Stimulated activated CD8-positive, alpha-beta memory T cell treated with anti-CD3 and anti-CD28 coated beads, Interleukin-7, amount 100 ng/mL, for 4 hours (primary cell): ENCODE results near the gene SLC7A4.
"Not testable (repeated sequence)": the region's sequence is repeated elsewhere in the genome, so short reads cannot be mapped to it uniquely, and the experiment has no call there.

Experiments
- DNase-seq, 2 donors: peaks; one replicate each; pipeline ENCODE4 v3.0.0-alpha.2; 2020; ENCODE audit warnings: low read depth in 2 of 2

Gene SLC7A4

DNA sequence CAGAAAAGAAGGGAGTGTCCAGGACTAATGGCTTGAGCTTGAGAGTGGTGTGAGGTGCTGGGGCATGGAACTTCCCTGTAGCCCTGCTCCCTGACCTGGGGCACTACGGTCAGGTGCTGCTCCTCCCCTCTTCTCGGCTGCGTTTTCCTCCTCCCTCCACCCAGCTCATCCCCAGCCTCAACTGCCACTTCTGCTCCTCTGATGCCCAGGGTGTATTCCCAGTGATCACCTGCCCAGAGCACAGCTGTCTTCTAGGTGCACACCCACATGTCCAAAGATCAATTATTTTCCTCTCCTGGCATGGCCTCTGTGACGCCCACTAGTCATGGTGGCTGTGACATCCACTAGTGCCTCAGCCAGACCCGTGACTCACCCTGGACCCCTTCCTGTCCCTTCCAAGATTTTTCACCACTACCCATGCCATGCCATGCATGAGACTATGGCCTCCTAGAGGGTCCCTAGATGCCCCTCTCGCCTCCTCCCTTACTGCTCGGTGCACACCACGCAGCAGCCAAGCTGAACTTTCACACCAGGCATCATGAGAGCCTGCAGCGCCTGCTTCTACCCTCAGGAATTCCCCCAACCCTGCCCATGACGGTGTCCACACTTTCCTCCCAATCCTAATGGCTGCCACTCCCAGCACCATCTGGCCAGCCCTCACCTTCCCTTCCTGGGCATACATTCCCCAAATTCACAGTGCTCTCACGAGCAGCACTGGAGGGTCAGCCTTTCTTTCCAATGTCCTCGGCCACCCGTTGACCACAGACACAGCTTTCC, 15.5 kb downstream of the SLC7A4 start:
- no peak for DNase-seq

DNA sequence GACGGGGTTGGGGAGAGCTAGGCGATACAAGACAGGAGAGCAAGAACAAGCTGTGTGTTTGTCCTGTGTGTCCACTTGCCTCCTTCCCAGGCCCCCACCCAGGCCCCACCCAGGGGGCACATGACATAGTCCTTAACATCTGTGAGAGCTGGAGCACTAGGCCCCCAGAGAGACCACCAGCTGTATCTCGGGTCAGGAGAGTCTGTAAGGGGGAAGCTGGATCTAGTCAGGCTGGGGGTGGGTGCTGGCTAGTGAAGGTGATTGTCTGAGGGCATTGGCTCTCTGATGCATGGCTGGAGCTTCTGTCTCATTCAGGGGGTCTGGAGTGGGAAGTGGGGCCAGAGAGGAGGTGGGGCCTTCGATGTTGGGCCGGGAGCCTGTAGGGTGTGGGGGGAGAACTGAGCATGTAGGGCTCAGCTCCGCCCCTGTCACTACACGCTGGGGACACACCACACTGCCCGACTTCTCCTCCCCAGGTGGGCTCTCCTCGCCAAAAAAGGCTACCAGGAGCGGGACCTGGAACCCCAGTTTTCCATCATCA, 16.8 kb downstream of the SLC7A4 start:
- DNase-seq, result no peak

DNA sequence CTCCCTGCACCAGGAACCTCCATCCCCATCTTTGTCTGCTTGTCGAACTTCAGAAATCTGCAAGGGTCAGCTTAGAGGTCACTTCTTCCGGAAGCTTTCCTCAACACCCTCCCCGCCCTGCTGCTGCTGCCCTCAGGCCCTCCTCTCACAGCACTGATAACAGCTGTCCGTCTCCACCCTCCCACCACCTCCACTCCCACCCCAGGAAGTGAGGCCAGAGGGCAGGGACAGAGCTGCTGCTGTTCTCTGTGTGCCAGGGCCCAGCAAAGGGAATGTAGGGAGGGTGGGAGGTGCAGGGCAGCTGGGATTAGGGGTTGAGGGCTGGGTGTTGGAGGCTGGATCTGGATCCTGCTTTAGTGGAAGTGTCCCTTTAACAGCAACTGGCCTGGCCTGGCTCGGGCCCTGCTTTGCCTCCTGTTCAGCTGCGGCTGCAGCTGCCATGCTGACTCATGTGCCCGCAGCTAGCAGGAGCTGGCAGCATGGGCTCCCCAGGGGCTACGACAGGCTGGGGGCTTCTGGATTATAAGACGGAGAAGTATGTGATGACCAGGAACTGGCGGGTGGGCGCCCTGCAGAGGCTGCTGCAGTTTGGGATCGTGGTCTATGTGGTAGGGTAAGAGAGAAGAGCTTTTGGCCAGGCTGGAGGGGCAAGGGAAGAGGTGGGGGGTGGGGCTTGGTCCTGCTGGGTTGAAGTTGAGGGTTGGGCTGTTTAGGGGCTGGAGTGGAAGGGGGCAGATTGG, 17.5 kb downstream of the SLC7A4 start, which contains the start of gene P2RX6:
Gene P2RX6 (plus strand): TSS at position 440 of the 740 bp plus-strand sequence. CDS start 10 bp downstream, at position 450.
- DNase-seq, result no peak

DNA sequence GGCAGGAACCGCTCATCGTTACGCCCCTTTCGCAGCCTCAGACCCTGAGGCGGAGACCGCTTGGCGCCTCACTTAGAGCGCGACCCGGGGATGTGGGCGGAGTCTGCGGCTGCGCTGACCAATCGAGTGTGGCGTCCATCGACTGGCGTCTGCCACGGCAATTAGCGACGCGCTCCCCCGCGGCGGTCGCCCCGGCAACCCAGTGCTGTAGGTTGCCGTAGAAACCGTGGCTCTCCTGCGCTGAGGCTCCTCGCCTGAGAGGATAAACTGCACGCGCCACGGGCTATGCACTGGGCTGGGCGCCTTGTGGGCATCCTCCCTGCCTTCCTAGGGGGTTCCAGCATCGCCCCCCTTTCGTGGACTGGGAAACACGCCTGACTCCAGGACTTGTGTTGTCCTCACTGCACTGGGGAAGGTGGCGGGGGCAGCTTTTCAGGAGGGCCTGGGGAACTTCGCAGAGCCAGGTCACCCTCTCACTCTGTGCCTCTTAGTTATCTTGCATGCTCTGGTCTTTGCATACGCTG, 18.1 kb downstream of the SLC7A4 start:
- DNase-seq, result peak; percentile 47 to 83

DNA sequence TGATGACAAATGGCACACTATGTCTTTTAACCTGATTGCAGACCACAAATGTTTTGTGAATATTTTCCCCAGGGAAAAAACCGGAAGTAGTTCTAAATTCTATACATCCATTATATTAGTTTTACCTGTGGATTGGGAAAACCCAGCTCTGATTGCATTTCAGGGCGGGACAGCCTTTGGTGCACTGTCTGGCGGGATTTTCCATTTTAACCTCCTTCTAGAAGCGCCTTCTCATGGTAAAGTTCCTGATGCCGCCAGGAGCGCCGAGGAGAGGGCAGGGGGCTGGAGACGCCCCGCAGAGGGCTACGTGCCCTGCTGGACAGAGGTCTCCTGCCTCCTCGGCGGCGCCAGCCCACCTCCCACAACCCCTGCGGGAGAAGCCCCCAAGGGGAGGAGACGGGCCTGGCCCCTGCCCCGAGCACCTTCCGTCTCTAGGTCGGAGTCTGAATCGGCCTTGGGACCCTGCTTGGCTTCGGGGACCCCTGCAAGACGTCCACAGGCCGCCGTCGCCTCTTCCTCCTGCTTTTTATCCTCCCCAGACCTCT, 18.6 kb downstream of the SLC7A4 start:
- DNase-seq, result no peak

DNA sequence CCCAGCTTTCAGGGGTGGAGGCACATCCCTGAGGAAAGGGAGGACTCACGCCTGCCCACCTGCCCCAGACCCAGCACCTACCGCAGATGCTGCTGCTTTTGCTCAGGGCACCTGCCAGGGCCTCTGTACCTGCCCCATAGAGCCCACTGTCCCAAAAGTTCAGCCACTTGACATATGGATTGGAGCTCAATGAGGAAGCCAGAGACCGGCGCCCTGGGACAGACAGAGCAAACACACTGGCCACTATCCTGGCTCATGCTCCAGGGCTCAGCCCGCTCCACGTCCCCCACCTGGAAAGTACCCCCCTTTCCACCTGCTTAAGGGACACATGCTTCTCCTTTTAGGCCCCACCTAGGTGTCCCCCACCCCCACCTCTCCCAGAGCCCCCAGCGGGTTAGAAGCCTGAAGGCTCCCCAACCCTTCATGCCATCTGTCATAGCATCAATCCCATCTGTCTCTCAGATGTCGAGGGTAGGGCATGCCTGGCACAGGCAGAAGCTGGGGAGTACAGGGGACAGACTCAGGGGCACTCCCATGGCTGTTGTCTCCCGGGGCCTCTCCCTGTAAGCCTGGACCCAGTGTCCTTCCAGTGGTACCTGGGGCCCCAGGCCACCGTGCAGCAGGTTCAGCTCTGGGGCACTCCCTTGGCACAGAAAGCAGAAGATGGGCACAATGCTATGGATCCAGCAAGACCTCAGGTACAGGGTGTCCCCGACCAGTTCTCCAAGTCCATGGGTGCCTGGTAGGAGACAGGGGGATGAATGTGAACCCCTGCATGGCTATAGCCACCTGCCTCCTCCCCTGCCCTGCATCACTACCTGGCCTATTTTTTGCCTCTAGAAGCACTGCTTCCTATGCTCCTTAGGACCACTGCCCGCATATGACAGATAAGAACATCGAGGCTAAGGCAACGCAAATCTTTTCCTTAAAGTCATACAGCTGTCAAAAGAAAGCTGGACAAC, 19.6 kb downstream of the SLC7A4 start:
- DNase-seq, result no peak

DNA sequence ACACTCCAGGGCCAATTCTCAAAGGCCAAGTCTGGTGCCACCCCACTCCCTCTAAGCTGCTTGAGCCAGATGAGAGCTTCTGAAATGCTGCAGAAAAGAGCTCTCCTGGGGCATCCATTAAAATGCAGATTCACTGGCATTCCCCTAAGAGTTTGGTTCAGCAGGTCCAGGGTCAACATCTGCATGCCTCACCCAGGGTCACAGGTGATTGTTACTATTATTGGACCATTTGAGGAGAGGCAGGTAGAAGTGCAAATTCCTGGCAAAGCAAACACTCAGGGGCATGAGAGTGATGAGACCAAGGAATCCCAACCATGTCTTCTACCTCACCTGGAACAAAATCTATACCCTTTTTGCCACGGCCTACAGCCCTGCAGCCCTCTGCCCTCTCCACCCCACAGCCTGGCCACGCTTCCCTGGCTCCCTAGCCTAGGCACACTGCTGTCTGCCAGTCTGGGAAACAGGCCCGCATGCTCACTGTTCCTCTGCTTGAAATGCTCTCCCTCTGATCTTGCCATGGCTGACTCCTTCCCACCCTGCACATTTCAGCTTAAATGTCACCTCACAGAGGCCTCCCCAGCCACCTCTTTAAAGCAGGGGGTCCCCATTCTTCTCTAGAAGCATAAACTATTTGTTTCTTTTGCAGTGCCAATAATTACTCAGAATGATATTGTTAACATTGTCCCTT, 21.8 kb downstream of the SLC7A4 start:
- DNase-seq, result no peak

DNA sequence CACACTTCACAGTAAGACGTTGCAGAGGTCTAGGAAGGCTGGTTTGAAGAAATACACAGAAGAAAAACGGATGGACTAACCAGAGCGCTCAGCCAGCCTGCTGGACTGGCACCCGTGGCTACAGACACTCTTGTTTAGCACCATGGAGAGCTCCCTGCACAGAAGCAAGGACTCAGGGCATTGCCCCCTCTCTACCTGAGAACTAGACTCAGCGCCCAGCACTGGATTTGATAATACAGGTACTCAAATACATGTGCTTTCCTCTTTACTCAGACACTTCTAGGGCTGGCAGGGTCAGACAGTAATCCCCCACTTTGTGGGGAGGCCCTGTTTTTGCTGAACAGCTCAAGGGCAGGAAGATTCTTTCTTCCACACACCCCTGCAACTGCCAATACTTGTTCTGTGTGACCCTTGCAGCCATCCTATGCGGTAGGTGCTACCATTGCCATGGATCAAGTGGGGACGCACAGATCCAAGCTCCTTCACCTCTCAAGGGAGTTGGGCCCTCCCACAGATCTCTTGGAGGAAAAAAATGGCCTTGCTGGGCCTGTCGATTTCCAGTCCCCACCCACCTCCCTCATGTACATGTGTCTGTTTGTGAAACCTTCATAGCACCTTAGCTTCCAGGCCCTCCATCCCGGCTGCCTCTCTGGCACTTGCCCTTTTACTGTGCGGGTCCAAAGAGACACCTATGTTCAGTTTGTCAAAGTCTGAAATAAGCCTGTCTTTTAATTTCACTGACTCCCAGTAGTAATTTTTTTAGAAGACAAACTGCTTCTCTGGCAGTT, 22.5 kb downstream of the SLC7A4 start:
- no peak for DNase-seq

DNA sequence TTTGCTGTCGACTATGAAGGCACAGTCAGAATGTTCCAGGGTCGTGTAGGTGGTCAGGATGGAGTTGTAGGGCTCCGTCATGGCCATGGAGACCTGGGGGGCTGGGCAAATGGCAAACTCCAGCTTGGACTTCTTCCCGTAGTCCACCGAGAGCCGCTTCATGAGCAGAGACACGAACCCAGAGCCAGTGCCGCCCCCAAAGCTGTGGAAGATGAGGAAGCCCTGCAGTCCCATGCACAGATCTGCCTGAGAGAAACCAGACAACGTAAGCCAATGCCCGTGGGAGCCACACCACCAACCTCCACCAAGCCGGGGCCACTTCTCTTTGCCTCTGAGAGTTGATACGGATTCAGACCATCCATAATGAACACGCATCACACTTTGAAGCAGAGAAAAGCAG, 23.2 kb downstream of the SLC7A4 start:
- not testable (repeated sequence) for DNase-seq

DNA sequence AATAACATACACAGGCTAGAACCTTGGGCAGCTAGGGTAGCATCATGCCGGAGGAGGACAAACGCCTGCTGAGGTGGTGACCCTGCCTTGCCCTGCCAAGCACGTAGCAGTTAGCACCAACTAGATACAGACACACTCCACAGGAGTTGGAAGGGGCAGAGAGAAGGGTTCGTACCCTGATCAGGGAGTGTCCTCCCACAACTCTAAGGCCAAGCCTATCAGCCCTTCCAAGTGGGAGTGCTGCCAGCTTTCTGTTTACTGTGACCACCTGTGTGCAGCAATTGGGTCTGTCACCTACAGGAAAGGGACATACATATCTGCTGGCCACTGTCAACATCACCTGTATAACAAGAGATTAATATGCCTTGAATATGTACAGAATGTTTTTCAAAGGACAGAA, 28.6 kb downstream of the SLC7A4 start:
- no peak for DNase-seq

DNA sequence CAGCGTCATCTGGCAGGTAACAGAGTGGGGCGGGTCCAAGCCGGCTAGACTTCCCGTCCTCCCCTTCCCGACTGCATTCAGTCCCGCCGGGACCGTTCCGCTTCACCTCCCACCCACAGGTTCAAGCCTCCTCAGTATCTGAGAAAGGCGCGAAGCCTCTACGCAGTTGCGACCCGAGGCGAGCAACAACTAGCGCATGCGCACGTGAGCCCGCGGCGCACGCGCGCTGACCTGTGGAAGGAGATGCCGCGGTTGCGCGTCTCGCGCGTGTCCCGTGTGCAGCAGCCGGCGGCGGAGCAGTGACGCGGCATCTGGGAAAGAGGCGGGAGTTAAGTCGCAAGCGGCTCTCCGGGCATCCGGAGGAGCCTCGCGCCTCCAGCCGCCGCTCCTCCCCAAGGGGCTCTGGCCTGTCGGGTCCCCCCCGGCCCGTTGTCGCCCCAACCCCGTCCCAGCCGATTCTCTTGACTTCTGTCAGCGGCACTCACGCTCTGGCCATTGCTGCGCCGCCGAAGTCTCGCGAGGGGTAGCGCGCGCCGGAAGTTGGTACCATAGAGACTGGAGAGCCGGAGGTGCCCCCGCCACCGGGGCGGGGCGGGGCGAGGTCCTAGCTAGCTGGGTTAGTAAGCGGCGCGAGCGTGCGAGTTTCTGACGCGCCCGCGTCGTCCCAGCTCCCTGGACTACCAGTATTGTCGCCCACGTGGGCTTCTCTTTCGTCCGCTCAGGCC, 30.6 kb downstream of the SLC7A4 start, which contains the start of gene THAP7:
Gene THAP7 (minus strand): TSS at position 518 of the 725 bp plus-strand sequence. CDS start 207 bp downstream, at position 311.
- peak; percentile 94 to 98 for DNase-seq

DNA sequence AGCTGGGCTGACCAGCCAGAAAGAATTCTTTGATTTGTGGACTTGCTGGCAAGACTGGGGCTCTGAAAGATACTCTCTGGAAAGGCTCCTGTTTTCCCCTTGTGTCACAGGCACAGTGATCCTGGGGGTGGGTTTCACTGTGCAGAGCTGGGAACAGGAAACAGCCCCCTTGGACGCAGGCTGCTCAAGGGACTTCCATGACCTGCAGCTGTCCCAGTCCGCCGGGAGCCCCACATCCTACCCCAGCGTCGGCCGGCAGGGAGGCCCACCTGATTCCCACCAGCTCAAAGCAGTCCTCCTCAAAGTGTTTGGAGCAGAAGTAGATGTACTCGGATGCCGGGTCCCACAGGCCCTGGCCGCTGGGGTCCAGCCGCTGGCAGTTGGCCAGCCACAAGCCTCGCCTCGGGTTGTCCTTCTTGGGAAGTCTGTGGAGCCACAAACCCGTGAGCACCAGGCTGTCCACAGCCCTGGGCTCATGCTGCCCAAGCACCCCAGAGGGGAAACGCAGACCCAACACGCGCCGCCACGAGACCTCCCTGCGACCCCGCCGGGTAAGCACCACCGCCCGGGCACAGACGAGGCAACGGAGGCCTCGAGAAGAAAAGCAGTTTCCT, 31.3 kb downstream of the SLC7A4 start:
- DNase-seq, result no peak

DNA sequence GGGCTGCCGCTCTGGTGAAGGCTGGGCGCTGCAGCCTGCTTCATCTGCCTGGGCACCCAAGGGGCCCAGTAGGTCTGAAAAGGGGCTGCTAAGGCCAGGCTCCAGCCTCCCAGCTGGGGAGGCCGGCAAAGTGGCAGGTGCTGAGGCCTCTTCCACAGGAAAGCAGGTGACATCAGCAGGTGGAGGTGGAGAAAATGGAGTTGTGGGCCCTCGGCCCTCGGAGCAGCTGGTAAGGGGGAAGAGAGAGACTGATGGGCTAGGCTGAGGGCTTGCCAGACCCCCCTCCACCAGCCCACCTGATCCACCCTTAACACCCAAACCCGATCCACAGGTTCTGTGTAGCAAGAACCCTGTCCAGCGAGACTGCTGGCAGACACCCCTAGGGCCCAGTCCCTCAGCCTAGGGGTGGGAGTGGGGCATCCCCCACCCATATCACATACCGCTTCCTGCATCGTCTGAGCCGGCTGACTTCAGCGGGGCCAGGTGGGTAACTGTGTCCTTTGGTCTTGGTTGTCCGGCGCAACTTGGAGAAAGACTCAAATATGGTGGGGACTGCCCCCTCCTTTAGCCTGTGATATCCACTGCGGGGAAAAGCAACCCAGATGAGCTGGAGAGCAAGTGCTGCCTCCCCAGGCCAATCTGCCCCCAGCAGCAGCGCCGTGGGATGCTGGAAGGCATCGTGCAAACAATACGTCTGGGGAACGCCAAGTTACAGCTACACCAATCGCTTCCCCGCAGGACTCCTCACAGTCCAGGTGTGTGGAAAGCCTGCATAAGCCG, 32.0 kb downstream of the SLC7A4 start:
- no peak for DNase-seq

DNA sequence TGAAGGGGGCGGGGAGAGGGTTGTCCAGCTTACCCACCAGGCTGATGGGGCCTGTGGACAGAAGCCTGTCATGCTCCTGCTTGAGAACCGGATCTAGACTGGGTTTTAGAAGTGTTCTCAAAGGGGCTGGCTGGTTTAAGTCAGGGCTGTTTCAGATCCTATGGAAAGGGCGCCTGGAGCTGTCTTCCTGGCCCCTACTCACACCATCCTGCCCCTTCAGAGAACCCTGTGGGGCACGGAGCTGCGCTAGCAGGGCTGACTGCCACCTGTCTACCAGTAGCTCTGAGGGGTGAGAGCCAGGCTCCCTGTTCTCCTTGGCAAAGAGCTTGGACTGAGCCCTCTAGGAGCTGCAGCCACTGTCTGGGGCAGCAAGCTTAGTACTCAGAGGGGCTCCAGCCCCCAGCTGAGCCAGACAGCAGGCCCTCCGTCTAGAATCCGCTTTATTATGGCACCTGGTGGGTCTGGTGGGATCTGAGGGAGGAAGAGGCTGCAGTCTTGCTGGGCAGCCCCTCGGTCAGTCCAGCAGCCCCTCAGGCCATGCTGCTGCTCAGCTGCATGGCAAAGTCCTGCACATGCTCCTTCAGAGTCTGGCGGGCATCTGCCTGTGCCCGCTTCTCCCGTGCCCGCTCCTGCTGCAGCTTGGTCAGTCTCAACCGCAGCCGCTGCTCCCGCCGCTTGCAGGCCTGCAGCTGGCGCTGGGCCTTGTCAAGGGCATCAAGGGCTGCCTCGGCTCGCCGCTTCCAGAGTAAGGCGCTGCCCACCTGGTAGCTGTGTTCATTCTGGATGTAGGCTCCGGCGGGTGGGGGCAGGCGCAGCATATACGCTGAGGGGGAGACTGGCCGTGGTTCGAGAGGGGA, 32.8 kb downstream of the SLC7A4 start:
- no peak for DNase-seq

DNA sequence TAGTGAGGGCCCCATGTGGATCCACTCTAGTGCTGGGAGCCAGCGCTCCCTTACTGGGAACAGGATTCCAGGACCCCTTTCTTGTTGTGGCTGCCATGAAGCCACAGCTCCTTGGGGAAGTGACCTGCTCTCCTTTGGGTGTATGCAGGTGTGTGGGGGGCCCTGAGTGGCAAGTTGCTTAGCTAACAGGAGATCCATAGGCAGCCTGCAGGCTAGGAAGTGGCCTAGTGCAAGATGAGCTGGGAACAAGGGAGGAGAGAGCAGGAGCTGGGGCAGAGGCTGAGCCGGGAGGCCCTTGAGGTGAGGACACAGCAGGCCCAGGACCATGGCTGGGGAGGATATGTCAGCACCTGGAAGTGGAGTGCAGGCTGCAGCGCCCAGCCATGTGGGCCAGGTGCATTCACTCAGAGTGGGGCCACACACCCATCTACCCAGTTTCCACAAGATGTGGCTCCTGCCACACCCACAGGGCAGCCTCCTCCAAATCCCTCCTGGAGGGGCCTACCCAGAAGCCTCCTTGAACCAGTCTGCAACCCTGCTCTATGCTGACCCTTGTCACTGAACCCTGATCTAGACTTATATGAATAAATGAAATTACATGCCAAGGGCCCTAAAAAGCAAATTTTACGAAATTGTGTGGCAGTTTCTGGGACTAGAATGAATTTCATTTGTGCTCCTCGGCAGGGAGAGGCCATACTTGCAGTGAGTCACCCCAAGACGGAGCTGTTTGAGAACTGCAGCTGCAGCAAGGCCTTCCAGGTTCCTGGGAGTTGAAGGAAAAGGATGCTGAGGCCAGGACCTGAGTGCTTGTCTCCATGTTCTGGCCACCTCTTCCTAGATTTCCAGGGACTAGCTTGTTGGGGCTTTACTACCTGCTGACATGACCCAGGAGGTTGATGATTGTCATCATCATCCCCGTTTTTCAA, 33.7 kb downstream of the SLC7A4 start:
- DNase-seq, result no peak
